GM12874 (cell line): ENCODE measurements around the gene ILRUN.

ENCODE experiments used
- CTCF ChIP-seq: IDR thresholded peaks from 2 replicates; pipeline ENCODE4 v1.5.1; 2011; ENCODE audit warnings: low read depth, mild to moderate bottlenecking, control low read depth, low read length, moderate library complexity; ENCODE audit not compliant: insufficient read depth

ILRUN gene

GRCh38 chr6:34676140-34676539 is 20.4 kb downstream of the ILRUN start:
- TF ChIP-seq CTCF = no peak

GRCh38 chr6:34674268-34674639 is 22.3 kb downstream of the ILRUN start:
- no peak for TF ChIP-seq CTCF

- TF ChIP-seq CTCF = no peak
Measured at GRCh38 chr6:34673064-34673463, 23.5 kb downstream of the ILRUN start.

GRCh38 chr6:34672657-34673043 is 23.9 kb downstream of the ILRUN start:
- no peak for TF ChIP-seq CTCF

- no peak for TF ChIP-seq CTCF
Measured at GRCh38 chr6:34671801-34672656, 24.5 kb downstream of the ILRUN start.

GRCh38 chr6:34671367-34671766 is 25.2 kb downstream of the ILRUN start:
- no peak for TF ChIP-seq CTCF

GRCh38 chr6:34667481-34668238 is 28.9 kb downstream of the ILRUN start:
- no peak for TF ChIP-seq CTCF
